ENCODE data around the gene HOXA7. TPM values are rescaled to one million over a fixed set of nuclear protein-coding genes. Genes with fewer than 3 reads are reported as not detected.

The HOXA7 gene
- total and polyA plus RNA-seq, 4 donors = 1.0 to 2.2 (median 1.4) TPM

DNA sequence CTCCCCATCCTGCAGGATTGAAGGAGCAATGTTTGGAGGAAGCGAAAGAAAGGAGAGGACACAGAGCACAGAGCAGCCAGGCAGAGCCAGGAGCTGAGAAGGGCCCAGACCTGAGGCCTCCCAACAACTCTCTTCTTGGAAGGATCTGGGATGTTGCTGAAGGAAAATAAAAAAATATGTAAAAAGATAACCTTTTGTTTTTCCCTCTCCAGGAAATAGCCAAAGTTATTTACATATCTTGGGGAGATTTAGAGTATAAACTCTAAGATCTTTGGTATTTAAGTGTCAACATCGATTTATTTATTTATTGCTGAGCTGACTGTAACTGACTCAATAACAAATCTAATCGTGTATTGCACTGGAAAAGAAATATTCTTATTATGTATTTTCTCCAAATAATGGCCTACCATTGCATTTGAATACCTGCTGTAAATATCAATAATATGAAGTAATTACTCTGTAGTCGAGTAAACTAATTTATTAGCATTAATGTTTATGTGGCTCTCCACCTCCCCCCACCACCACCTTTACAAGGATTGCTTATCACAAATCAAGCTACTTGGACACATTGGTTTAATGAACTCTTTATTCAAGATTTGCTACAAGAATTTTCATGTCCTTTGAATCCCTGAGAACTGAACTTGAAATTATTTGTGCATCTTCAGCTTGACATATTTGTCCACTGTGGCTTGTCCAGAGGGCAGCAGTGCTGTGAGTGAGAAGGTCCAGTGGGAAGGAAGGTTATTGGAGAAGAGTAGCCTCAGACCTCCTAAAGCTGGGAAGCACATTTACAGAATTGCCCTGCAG lies 30.4 kb upstream of the HOXA7 start:
- Histone ChIP-seq H3K4me1 (ENCODE audit: control insufficient read depth in 5 of 5, insufficient read depth in 5 of 5, low read length in 5 of 5) (peaks cover 0 to 22% (median 14%) of the 10 kb centered on the region in 5 donors), H3K27me3 (ENCODE audit: control insufficient read depth in 3 of 3, insufficient read depth in 3 of 3, low read length in 2 of 3) (peaks cover 0 to 99% (median 95%) of the 10 kb centered on the region in 3 donors), H3K4me3 (no peak overlapping the region), H3K9ac (ENCODE audit: insufficient read depth in 1 of 2, low read length in 2 of 2) (no peak overlapping the region), H3K36me3 (ENCODE audit: control insufficient read depth in 4 of 4, insufficient read depth in 4 of 4, low read length in 4 of 4) (no peaks in the 10 kb centered on the region), H3K27ac (ENCODE audit: low read depth in 1 of 2, low read length in 1 of 2) (no peak overlapping the region), H3K9me3 (ENCODE audit: control insufficient read depth in 4 of 4, insufficient read depth in 3 of 4, low read length in 3 of 4) (peaks cover 0 to 12% (median 0%) of the 10 kb centered on the region in 4 donors)
- TF ChIP-seq CTCF (IDR thresholded peaks at IDR 0.05; ENCODE audit: control extremely low read depth, extremely low read depth) = no peak
- peak in 1 of 3 donors; percentile 33 for DNase-seq
- ATAC-seq (ENCODE audit: insufficient read depth, low FRiP score) = no peak
- 26 to 35% methylated on average over 4 of the region's 4 CpGs for WGBS, 2 donors

GRCh38 chr7:27185854-27186667 lies 29.6 kb upstream of the HOXA7 start:
- H3K9ac ChIP-seq (ENCODE audit: insufficient read depth in 1 of 2, low read length in 2 of 2) = no peak overlapping the region
- H3K27ac ChIP-seq (ENCODE audit: low read depth in 1 of 2, low read length in 1 of 2) = no peak overlapping the region
- ATAC-seq (ENCODE audit: insufficient read depth, low FRiP score) (no peak), DNase-seq (peak in 1 of 3 donors; percentile 12)
- peaks cover 0 to 12% (median 0%) of the 10 kb centered on the region in 4 donors for H3K9me3 ChIP-seq (ENCODE audit: control insufficient read depth in 4 of 4, insufficient read depth in 3 of 4, low read length in 3 of 4)
- peaks cover 0 to 22% (median 14%) of the 10 kb centered on the region in 5 donors for H3K4me1 ChIP-seq (ENCODE audit: control insufficient read depth in 5 of 5, insufficient read depth in 5 of 5, low read length in 5 of 5)
- H3K36me3 ChIP-seq (ENCODE audit: control insufficient read depth in 4 of 4, insufficient read depth in 4 of 4, low read length in 4 of 4) = no peaks in the 10 kb centered on the region
- TF ChIP-seq CTCF (IDR thresholded peaks at IDR 0.05; ENCODE audit: control extremely low read depth, extremely low read depth) = no peak
- H3K27me3 ChIP-seq (ENCODE audit: control insufficient read depth in 3 of 3, insufficient read depth in 3 of 3, low read length in 2 of 3) = peaks cover 0 to 98% (median 92%) of the 10 kb centered on the region in 3 donors
- WGBS, 2 donors = 7 to 9% methylated on average over 24 of the region's 24 CpGs
- H3K4me3 ChIP-seq = no peak overlapping the region

GRCh38 chr7:27185013-27185853 lies 28.8 kb upstream of the HOXA7 start, which contains the start of gene HOXA11:
TSS of gene HOXA11 (minus strand) at chr7:27185232. CDS start at chr7:27185144, 88 bp downstream.
- H3K9ac ChIP-seq (ENCODE audit: insufficient read depth in 1 of 2, low read length in 2 of 2) = no peak within 1 kb of the TSS
- peaks cover 0 to 22% (median 14%) of the 10 kb centered on the region in 5 donors for H3K4me1 ChIP-seq (ENCODE audit: control insufficient read depth in 5 of 5, insufficient read depth in 5 of 5, low read length in 5 of 5)
- no peak for ATAC-seq (ENCODE audit: insufficient read depth, low FRiP score)
- peaks cover 0 to 12% (median 0%) of the 10 kb centered on the region in 4 donors for H3K9me3 ChIP-seq (ENCODE audit: control insufficient read depth in 4 of 4, insufficient read depth in 3 of 4, low read length in 3 of 4)
- H3K27me3 ChIP-seq (ENCODE audit: control insufficient read depth in 3 of 3, insufficient read depth in 3 of 3, low read length in 2 of 3) = peaks cover 0 to 98% (median 92%) of the 10 kb centered on the region in 3 donors
- WGBS, 2 donors = 3 to 7% methylated on average over 43 of the region's 43 CpGs
- H3K27ac ChIP-seq (ENCODE audit: low read depth in 1 of 2, low read length in 1 of 2) = no peak within 1 kb of the TSS
- TF ChIP-seq CTCF (IDR thresholded peaks at IDR 0.05; ENCODE audit: control extremely low read depth, extremely low read depth) = no peak
- H3K36me3 ChIP-seq (ENCODE audit: control insufficient read depth in 4 of 4, insufficient read depth in 4 of 4, low read length in 4 of 4) = no peaks in the 10 kb centered on the region
- H3K4me3 ChIP-seq = no peak within 1 kb of the TSS
- peak in 1 of 3 donors; percentile 30 for DNase-seq
